ENCODE measurements around the gene CEP44.
A peak's percentile ranks its signal among the peaks of the same experiment; 100 is the strongest.
"Not testable (repeated sequence)": the region's sequence is repeated elsewhere in the genome, so short reads cannot be mapped to it uniquely, and the experiment has no call there.

Gene CEP44

GRCh38 chr4:174324725-174325124 lies 41.0 kb downstream of the CEP44 start:
- no peak for DNase-seq

GRCh38 chr4:174332741-174333493 lies 49.2 kb downstream of the CEP44 start:
- no peak for DNase-seq

GRCh38 chr4:174334628-174335027 lies 50.9 kb downstream of the CEP44 start:
- DNase-seq: no peak

GRCh38 chr4:174340714-174341113 lies 57.0 kb downstream of the CEP44 start:
- DNase-seq: no peak

- no peak for DNase-seq
These were observed 65.4 kb downstream of the CEP44 start for GRCh38 chr4:174349156-174349555.

GRCh38 chr4:174352061-174352819 lies 68.5 kb downstream of the CEP44 start:
- DNase-seq: no peak

- peak in 1 of 2 donors; percentile 2 for DNase-seq
These were observed 73.6 kb downstream of the CEP44 start for GRCh38 chr4:174357321-174357720.

- peak in 1 of 2 donors; percentile 25 for DNase-seq
These were observed 74.7 kb downstream of the CEP44 start for GRCh38 chr4:174358410-174358809.

GRCh38 chr4:174358829-174359228 lies 75.1 kb downstream of the CEP44 start:
- peak in 1 of 2 donors; percentile 28 for DNase-seq

- DNase-seq: no peak
These were observed 78.6 kb downstream of the CEP44 start for GRCh38 chr4:174362340-174362739.

- peak in 1 of 2 donors; percentile 9 for DNase-seq
These were observed 80.1 kb downstream of the CEP44 start for GRCh38 chr4:174363782-174364181.

- peak; percentile 61 to 72 for DNase-seq
These were observed 81.4 kb downstream of the CEP44 start for GRCh38 chr4:174365018-174365587.

GRCh38 chr4:174369985-174370384 lies 86.3 kb downstream of the CEP44 start:
- DNase-seq: no peak

GRCh38 chr4:174373821-174374220 lies 90.1 kb downstream of the CEP44 start:
- peak; percentile 52 to 58 for DNase-seq

- no peak for DNase-seq
These were observed 91.7 kb downstream of the CEP44 start for GRCh38 chr4:174375422-174375821.

GRCh38 chr4:174377613-174378012 lies 93.9 kb downstream of the CEP44 start:
- DNase-seq: peak; percentile 69 to 70

GRCh38 chr4:174378951-174379350 lies 95.2 kb downstream of the CEP44 start:
- no peak for DNase-seq

- not testable (repeated sequence) for DNase-seq
These were observed 96.5 kb downstream of the CEP44 start for GRCh38 chr4:174380206-174380605.

- no peak for DNase-seq
These were observed 97.2 kb downstream of the CEP44 start for GRCh38 chr4:174380699-174381439.

- no peak for DNase-seq
These were observed 97.7 kb downstream of the CEP44 start for GRCh38 chr4:174381440-174381800.

Measured in inflammatory macrophage (primary cell).